Ovary (tissue), 3 donors: ENCODE results near the gene CFHR2.
"Not testable (repeated sequence)": the region's sequence is repeated elsewhere in the genome, so short reads cannot be mapped to it uniquely, and the experiment has no call there.

Source experiments
- CTCF ChIP-seq, 3 donors: fragments of 450-650 bp in 2 of 3; fragments of 200-600 bp in 1 of 3; IDR thresholded peaks; one replicate each; pipeline versions ENCODE4 v1.5.1 to v1.8.0; 2016 to 2022; ENCODE audit warnings: antibody characterized with exemption in 3 of 3, mild to moderate bottlenecking in 1 of 3
- EP300 ChIP-seq: sonication (generic); formaldehyde crosslinking; IDR thresholded peaks from one replicate; pipeline ENCODE4 v1.6.1; 2017; ENCODE audit warnings: antibody characterized with exemption
- POLR2A ChIP-seq: fragments of 450-650 bp; IDR thresholded peaks from one replicate; pipeline ENCODE4 v1.6.1; 2017; ENCODE audit warnings: antibody characterized with exemption, mild to moderate bottlenecking, moderate library complexity
- donor health status: DM: no; HTN: no; CAD: no.

DNA sequence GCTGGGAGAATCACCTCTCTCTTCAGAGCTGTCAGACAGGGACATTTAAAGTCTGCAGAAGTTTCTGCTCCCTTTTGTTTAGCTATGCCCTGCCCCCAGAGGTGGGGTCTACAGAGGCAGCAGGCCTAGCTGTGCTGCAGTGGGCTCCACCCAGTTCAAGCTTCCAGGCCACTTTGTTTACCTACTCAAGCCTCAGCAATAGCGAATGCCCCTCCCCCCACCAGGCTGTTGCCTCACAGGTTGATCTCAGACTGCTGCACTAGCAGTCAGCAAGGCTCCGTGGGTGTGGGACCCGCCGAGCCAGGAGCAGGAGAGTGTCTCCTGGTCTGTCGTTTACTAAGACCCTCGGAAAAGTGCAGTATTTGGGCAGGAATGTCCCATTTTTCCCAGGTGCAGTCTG lies 2.1 kb upstream of the CFHR2 start:
- TF ChIP-seq CTCF (IDR thresholded peaks at IDR 0.05); POLR2A; EP300: not testable (repeated sequence)
